Ovary (tissue), 9 donors: ENCODE results near the gene CELA3B. TPM values are rescaled to one million over a fixed set of nuclear protein-coding genes. Genes with fewer than 3 reads are reported as not detected.
A peak's percentile ranks its signal among the peaks of the same experiment; 100 is the strongest.
"Not testable (repeated sequence)": the region's sequence is repeated elsewhere in the genome, so short reads cannot be mapped to it uniquely, and the experiment has no call there.

Experiments used
- DNase-seq, 5 donors: peaks; one replicate each; pipeline ENCODE4 v3.0.0-alpha.2; 2019 to 2020
- H3K27ac ChIP-seq, 2 donors: fragments of 200-600 bp; one replicate each; pipeline versions ENCODE4 v1.5.1 to v1.8.0; 2019 to 2022
- H3K27me3 ChIP-seq: fragments of 200-600 bp; one replicate; pipeline ENCODE4 v1.8.0; 2022
- H3K36me3 ChIP-seq: fragments of 200-600 bp; sonication (generic); one replicate; pipeline ENCODE4 v1.5.1; 2019
- H3K4me1 ChIP-seq: one replicate; pipeline ENCODE4 v1.8.1; 2013; ENCODE audit warnings: mild to moderate bottlenecking, moderate library complexity; ENCODE audit not compliant: insufficient read depth
- H3K4me3 ChIP-seq: fragments of 200-600 bp; sonication (generic); one replicate; pipeline ENCODE4 v1.5.1; 2017
- H3K9me3 ChIP-seq, 2 donors: fragments of 200-600 bp in 1 of 2; sonication (generic) in 1 of 2; one replicate each; pipeline versions ENCODE4 v1.5.1 to v1.8.1; 2013 to 2019; ENCODE audit warnings: mild to moderate bottlenecking in 1 of 2, moderate library complexity in 1 of 2
- CTCF ChIP-seq, 3 donors: fragments of 450-650 bp in 2 of 3; fragments of 200-600 bp in 1 of 3; IDR thresholded peaks; one replicate each; pipeline versions ENCODE4 v1.5.1 to v1.8.0; 2016 to 2022; ENCODE audit warnings: antibody characterized with exemption in 3 of 3, mild to moderate bottlenecking in 1 of 3
- EP300 ChIP-seq: sonication (generic); formaldehyde crosslinking; IDR thresholded peaks from one replicate; pipeline ENCODE4 v1.6.1; 2017; ENCODE audit warnings: antibody characterized with exemption
- POLR2A ChIP-seq: fragments of 450-650 bp; IDR thresholded peaks from one replicate; pipeline ENCODE4 v1.6.1; 2017; ENCODE audit warnings: antibody characterized with exemption, mild to moderate bottlenecking, moderate library complexity
- WGBS, 3 donors: extraction: QIAGEN DNeasy Blood & Tissue Kit in 1 of 3; methylation state at CpG; one replicate each; pipeline versions ENCODE4 v1.1.5 to v1.1.7; 2013 to 2017; 5-methylcytosine and 5-hydroxymethylcytosine counted together
- intact Hi-C, 4 donors: fragments of 100-400 bp; cut with DNase I; formaldehyde crosslinking; loops; one replicate each; pipeline versions ENCODE4 v1.11.0 to v1.15.1; 2022 to 2023
- polyA plus RNA-seq, 2 donors: library from polyadenylated mRNA; stranded (reverse); fragments of 200-250 nt in 1 of 2; fragments of 350-450 nt in 1 of 2; fragmentation: Illumina TruSeq in 1 of 2; extraction: RNeasy Lipid Tissue Mini Kit (QIAGEN cat#74804) in 1 of 2; gene quantifications; one replicate each; pipeline ENCODE4 v1.2.3, GENCODE V29; 2013 to 2014
- total RNA-seq, 7 donors: library from RNA; depleted of rRNA in 2 of 7; stranded (reverse); fragments of >200 nt in 2 of 7; fragmentation: NEBNext Ultra II Directional in 3 of 7; extraction: Animal tissue kit (Norgen Biotek cat#: 25700) in 3 of 7; gene quantifications; one replicate each; pipeline versions ENCODE4 v1.1.0 to v1.2.4, GENCODE V29; 2016 to 2023
- donor health status: DM: no; HTN: no; CAD: no; lungs with moderate emphysema.
- donor health status: DM: no; HTN: no; CAD: no.
- donor health status: Bipolar disorder and iron deficiency.
- donor health status: DM: yes; HTN: yes; CAD: no.
- donor health status: DM: no; HTN: no; CAD: no.
- donor health status: DM: yes; HTN: yes; CAD: no.

The CELA3B gene
- total and polyA plus RNA-seq, 9 donors: 2.6 to 19.2 (median 15.4) TPM; not detected in 6

- TF ChIP-seq CTCF (IDR thresholded peaks at IDR 0.05) (peak; percentile 78 to 87 (median 83)), EP300 (no peak)
- peak; percentile 63 to 86 (median 80) for DNase-seq
- H3K9me3 ChIP-seq: no peaks in the 10 kb centered on the region
- no peak overlapping the region for H3K4me3 ChIP-seq
- no peak overlapping the region for H3K27ac ChIP-seq
- no peaks in the 10 kb centered on the region for H3K4me1 ChIP-seq
- intact Hi-C loops: loop anchor here in 2 of 4 donors (10.0 kb wide), 1 partner anchor 99 kb away; no protein-coding TSS in a partner anchor
- no peaks in the 10 kb centered on the region for H3K36me3 ChIP-seq
- no peaks in the 10 kb centered on the region for H3K27me3 ChIP-seq
- WGBS, 3 donors: 42 to 46% (median 45%) methylated on average over 11 of the region's 11 CpGs
Measured at GRCh38 chr1:21963477-21964217, 13.2 kb upstream of the CELA3B start.

GRCh38 chr1:21966247-21967000 is 10.4 kb upstream of the CELA3B start:
- no peak for DNase-seq
- Histone ChIP-seq H3K9me3 (no peaks in the 10 kb centered on the region), H3K4me1 (no peaks in the 10 kb centered on the region), H3K27ac (no peak overlapping the region), H3K36me3 (no peaks in the 10 kb centered on the region), H3K27me3 (no peaks in the 10 kb centered on the region), H3K4me3 (no peak overlapping the region)
- 68 to 79% (median 75%) methylated on average over 15 of the region's 15 CpGs for WGBS, 3 donors
- intact Hi-C loops: loop anchor here in 2 of 4 donors (10.0 kb wide), 1 partner anchor 102 kb away; no protein-coding TSS in a partner anchor
- TF ChIP-seq POLR2A: no peak
- no peak for TF ChIP-seq EP300
- TF ChIP-seq CTCF (IDR thresholded peaks at IDR 0.05): no peak

- WGBS, 3 donors: 90 to 92% (median 91%) methylated on average over 6 of the region's 6 CpGs
- not testable (repeated sequence) for H3K27ac ChIP-seq, DNase-seq, H3K9me3 ChIP-seq, H3K4me1 ChIP-seq, H3K27me3 ChIP-seq, H3K4me3 ChIP-seq, H3K36me3 ChIP-seq
- intact Hi-C loops: loop anchor here in 2 of 4 donors (10.0 kb wide), 1 partner anchor 102 kb away; no protein-coding TSS in a partner anchor
Measured at GRCh38 chr1:21967216-21967615, 9.6 kb upstream of the CELA3B start.

- H3K9me3 ChIP-seq, H3K27ac ChIP-seq, H3K27me3 ChIP-seq, H3K4me3 ChIP-seq, H3K4me1 ChIP-seq, DNase-seq, H3K36me3 ChIP-seq: not testable (repeated sequence)
- intact Hi-C loops: loop anchor here in 2 of 4 donors (10.0 kb wide), 1 partner anchor 104 kb away; no protein-coding TSS in a partner anchor
- WGBS, 3 donors: 74 to 92% (median 77%) methylated on average over 5 of the region's 5 CpGs
Measured at GRCh38 chr1:21969066-21969465, 7.8 kb upstream of the CELA3B start.

- H3K36me3 ChIP-seq, intact Hi-C loops, H3K27me3 ChIP-seq, H3K4me1 ChIP-seq, H3K27ac ChIP-seq, DNase-seq, H3K4me3 ChIP-seq, H3K9me3 ChIP-seq: not testable (repeated sequence)
- WGBS, 3 donors: 1 to 15% (median 3%) methylated on average over 4 of the region's 4 CpGs
Measured at GRCh38 chr1:21970523-21970922, 6.3 kb upstream of the CELA3B start.

- DNase-seq, H3K9me3 ChIP-seq, H3K27ac ChIP-seq, H3K4me1 ChIP-seq, H3K27me3 ChIP-seq, H3K36me3 ChIP-seq, H3K4me3 ChIP-seq, intact Hi-C loops: not testable (repeated sequence)
- 47 to 59% (median 47%) methylated on average over 2 of the region's 2 CpGs for WGBS, 3 donors
Measured at GRCh38 chr1:21972973-21973441, 3.8 kb upstream of the CELA3B start.

GRCh38 chr1:21973948-21974347 is 2.9 kb upstream of the CELA3B start:
- H3K36me3 ChIP-seq, H3K27me3 ChIP-seq, H3K4me3 ChIP-seq, DNase-seq, H3K9me3 ChIP-seq, intact Hi-C loops, H3K27ac ChIP-seq, H3K4me1 ChIP-seq: not testable (repeated sequence)
- 66 to 78% (median 76%) methylated on average over 8 of the region's 8 CpGs for WGBS, 3 donors

- H3K27me3 ChIP-seq, H3K4me1 ChIP-seq, H3K4me3 ChIP-seq, H3K9me3 ChIP-seq, H3K36me3 ChIP-seq, DNase-seq, intact Hi-C loops, H3K27ac ChIP-seq: not testable (repeated sequence)
- WGBS, 3 donors: 55 to 57% (median 56%) methylated on average over 6 of the region's 6 CpGs
Measured at GRCh38 chr1:21974699-21975098, 2.1 kb upstream of the CELA3B start.

GRCh38 chr1:21975296-21975695 is 1.5 kb upstream of the CELA3B start:
- not testable (repeated sequence) for H3K36me3 ChIP-seq, DNase-seq

More at GRCh38 chr1:21975296-21975695, 1.5 kb upstream of the CELA3B start:
- intact Hi-C loops, H3K4me1 ChIP-seq, H3K9me3 ChIP-seq, H3K27ac ChIP-seq, H3K27me3 ChIP-seq, H3K4me3 ChIP-seq: not testable (repeated sequence)
- WGBS, 3 donors: 88 to 92% (median 91%) methylated on average over 9 of the region's 9 CpGs
